Stimulated activated CD8-positive, alpha-beta memory T cell treated with anti-CD3 and anti-CD28 coated beads, Interleukin-7, amount 100 ng/mL, for 24 hours (primary cell): ENCODE data around the gene PSAPL1.

Experiments used
- DNase-seq: peaks from one replicate; pipeline ENCODE4 v3.0.0-alpha.2; 2020; ENCODE audit warnings: low read depth

PSAPL1 gene

DNA sequence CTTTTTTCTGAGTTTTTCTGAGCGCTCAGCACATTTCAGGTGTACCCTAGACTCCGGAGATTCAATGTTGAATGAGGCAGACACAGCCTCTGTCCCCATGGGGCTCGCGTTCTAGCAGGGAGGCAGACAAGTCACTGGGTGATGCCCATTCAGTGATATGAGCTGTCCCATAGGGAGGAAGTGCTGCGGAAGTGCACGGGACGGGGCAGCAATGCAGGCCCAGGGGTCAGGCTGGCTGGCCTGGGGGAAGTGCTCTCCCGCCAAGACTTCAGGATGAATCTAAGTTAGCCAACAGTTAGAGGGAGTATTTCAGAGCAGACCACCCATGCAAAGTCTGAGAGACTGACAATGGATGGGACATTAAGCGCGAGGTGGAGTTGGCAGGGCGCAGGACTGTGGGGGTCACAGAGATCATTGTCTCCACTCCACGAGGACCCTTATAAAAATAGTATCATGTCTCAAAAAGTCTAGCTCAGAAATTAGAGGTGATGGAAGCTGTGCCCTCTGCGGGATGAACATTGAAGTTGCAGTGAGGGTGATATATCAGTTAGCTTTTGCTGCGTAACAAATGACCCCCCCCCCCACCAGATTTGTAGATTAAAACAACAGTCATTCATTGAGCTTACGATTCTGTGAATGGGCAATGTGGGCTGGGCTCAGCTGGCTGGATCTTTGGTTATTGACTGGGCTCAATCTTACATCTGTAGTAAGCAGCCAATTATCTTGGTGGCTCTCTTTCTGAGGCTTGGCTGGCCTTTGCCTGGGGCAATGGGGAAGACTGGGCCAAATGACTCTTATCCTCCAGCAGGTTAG is 16.4 kb downstream of the PSAPL1 start:
- no peak for DNase-seq

GRCh38 chr4:7417639-7418038 is 17.1 kb downstream of the PSAPL1 start:
- no peak for DNase-seq

DNA sequence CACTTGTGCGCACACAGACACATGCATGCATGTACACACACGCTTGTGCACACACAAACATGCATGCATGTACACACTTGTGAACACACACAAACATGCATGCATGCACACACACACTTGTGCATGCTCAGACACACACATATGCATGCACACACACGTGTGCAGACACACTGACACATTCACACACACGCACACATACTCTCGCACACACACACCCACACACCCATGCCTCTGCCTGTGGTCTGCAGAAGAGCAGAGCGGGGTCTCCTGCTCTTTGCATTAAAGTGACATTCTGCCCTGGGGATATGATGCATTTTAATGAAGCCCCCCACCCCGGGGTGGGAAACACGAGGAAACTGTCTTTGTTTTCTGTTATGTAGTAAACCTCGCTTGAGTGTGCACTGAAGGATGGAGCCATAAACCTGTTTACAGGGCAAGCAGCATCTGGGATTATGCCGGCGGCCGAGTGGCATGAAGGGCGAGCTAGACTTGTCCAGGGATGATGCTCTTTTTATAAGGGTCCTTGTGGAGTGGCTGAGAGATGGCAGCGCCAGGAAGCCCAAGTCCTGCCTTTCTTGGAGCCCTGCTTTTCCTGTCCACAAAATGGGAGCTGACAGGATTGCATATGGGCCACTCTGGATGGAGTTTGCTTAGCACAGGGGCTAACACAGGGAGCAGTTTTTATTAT is 17.8 kb downstream of the PSAPL1 start:
- no peak for DNase-seq

- DNase-seq, result no peak
Measured at GRCh38 chr4:7415927-7416686, 18.6 kb downstream of the PSAPL1 start.

DNA sequence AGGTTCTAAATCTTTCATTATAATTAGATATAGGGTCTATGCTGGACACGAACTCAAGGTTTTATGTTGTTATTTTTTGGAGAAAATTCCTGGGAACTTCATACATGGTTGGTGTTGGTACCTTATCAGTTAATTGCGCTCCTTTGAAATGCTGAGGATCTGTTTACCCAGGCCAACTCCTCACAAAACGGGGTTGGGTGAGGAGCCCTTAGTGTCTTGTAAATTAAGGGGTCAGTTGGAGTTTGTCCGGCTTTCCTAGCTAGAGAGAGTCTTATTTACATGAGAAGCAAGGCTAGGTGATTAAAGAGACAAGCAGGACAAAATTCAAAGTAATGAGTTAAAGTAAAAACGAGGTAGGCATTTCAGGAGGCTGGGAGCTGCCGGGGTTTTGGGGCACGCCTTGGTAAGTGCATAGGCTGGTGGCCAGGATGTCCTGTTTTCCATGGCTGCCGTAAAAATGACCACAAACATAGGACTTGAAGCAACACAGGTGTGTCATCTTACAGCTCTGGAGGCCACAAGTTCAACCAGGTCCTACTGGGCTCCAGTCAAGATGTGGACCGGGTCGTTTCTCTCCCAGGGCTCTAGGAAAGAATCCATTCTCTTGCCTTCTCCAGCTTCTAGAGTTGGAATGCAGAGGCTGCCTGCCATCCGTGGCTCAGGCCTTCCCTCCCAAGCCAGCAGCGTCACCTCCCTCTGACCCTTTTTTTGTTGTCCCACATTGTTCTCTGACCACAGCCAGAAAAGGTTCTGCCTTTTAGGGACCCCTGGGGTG is 19.8 kb downstream of the PSAPL1 start:
- no peak for DNase-seq

DNA sequence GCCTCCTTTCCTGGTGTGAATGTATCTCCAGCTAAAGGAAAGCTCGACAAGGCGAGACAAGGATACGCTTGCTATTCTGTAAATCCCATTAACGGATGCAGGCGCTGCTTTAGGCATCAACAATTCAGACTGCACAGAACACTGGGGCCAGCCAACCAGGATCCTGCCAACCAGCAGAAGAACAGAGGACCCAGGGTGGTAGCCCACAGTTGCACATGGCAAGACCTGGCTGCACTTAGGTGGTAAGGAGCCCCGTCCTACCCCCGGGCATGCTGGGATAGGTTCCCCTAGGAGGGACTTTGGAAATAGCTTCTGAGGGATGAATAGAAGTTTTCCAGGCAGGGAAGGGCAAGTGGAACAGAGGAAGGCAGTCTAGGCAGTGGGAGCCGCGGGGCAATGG is 20.7 kb downstream of the PSAPL1 start:
- DNase-seq, result no peak

- DNase-seq, result no peak
Measured at GRCh38 chr4:7412554-7412912, 22.2 kb downstream of the PSAPL1 start.

DNA sequence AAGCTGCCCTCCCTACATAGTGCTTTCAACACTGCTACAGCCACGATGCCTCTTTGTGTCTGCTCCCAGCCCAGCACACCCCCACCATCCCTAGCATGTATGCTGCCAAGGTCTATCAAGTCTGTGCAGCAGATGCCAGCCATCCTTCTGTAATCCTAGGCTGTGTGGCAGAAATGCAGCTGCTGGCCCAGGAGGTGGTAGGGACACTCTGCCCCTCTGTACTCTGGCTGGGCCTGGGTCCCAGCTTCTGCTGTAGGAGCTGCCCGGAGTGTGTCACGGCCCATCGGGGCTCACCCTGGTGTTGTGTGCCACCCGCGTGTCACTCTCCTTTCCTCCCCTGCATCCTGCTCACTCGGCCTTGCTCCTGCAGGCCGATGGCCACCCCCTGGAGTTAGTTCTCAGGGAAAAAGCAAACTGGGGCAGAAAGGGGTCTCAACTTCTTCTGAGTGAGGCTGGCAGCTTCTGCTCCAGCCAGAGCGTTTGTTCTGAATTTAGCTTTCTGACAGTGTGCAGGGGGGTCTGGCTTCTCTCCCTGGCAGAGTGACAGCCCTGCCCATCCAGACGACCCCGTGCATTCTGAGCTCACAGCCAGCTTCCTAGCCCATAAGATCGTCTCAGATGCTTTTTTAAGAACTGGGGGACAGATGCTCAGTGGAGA is 22.7 kb downstream of the PSAPL1 start:
- DNase-seq, result no peak

- DNase-seq, result no peak
Measured at GRCh38 chr4:7411491-7411890, 23.2 kb downstream of the PSAPL1 start.

- no peak for DNase-seq
Measured at GRCh38 chr4:7410446-7410845, 24.3 kb downstream of the PSAPL1 start.

GRCh38 chr4:7408166-7408565 is 26.6 kb downstream of the PSAPL1 start:
- DNase-seq, result no peak

- DNase-seq, result no peak
Measured at GRCh38 chr4:7403001-7403400, 31.7 kb downstream of the PSAPL1 start.

DNA sequence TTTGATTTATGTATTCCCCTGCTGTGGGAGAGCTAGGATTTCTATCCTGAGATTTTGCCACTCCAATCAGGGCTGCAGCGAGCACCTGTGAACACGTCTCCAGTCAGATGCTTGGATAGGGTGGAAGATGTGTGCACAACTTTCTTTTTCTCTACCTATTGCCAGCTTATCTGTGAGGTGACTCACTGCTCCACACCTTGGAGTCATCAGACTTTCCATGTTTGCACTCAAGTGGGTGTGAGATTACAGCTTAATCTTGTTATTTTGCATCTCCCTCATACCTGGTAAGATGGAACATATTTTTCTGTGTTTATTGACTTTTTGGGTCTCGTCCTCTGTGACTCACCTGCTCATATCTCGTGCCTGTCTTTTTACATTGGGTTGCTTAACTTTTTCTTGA is 32.2 kb downstream of the PSAPL1 start:
- no peak for DNase-seq

- no peak for DNase-seq
Measured at GRCh38 chr4:7400671-7401298, 33.9 kb downstream of the PSAPL1 start.

- DNase-seq, result no peak
Measured at GRCh38 chr4:7399440-7400234, 35.1 kb downstream of the PSAPL1 start.

DNA sequence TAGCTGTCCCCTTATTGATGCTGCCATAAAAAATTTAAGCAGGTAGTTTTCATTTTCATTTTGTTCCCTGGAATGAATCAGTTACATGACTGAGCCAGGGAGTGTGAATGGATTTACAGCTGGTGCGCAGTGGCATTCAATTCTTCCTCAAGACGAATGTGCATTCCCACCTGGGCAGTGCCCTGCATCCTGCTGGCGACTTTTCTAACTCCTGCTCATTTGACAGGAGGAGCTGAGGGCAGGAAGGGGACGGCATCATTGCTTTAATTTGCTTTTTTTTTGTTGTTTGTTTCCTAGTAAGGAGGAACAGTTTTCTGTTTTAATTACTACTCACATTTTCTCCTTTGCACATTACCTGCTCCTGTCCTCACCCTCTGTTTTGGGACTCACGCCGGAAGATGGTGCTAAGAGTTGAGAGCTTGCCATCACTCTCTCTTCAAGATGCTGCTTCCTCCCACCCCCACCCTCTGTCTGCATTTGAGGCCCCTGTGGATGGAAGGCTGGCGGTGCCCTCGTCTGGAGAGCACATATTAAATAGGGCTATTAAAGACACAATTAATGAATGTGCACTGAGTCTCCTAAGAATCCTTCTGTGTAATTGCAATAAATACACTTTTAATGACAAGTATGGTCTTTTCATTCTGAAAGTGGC is 35.8 kb downstream of the PSAPL1 start:
- no peak for DNase-seq

DNA sequence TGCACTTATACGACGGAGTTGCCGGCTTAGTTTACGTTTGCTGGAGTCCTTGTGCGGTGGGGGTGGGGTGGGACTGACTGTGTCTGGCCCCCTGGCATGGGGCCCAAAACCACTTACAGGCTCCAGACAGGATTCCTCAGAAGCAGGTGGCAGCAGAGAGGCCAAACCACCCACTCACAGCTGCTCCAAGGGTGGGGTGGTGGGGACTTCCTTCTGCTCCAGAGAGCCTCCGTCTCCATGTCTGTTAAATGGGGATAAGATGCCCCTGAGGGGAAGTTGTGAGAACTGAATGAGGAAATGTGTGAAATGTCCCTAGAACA is 36.7 kb downstream of the PSAPL1 start:
- DNase-seq, result no peak

DNA sequence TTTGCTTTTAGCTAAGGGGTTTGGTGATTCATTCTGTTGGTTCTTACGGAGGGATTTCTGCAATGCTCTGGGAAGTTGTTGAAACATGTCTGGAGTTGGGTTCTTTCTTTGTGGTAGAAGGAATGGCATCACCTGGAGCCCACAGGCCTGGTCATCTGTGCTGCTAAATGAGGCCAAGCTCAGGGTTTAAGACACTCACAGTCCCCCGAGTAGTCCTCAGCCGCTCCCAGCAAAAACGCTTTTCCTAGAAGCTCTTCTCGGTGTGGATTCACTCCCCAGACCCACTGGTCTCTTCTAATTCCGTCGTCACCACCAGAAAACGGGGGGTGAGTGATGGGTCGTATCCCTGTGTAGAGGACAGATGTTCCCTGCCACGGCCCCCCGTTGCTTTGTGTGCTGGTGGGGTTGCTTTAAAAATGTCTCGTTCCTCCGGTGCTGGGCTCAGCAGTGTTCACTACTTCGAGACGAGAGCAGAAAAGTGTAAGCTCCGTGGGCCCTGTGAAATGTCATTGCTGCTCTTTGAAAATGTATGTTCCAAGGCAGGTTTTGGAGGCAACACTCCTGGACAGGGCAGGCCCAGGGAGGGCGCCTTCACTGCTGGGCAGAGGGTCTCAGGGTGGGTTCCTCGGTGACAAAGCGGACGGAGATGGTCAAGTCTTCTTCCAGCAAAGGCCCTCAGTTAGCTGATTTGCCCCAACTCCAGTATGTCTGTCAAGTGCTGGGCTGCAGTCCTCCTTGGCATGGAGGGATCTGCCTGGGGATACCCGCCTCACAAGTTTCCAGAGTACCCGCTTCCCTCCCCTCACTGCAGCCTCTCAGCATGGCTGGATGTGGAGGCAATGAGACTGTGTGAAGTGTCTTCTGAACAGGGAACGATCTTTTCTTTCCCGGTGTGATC is 37.3 kb downstream of the PSAPL1 start:
- no peak for DNase-seq
